AG09319 (cell line): Measurements from ENCODE around the gene ACTMAP.
A peak's percentile ranks its signal among the peaks of the same experiment; 100 is the strongest.

Experiments used
- DNase-seq: peaks from one replicate; pipeline ENCODE4 v3.0.0-alpha.2; 2010; ENCODE audit warnings: low read depth; ENCODE audit errors: extremely low read depth
- CTCF ChIP-seq: IDR thresholded peaks from 2 replicates; pipeline ENCODE4 v1.5.1; 2011; ENCODE audit warnings: low read depth, mild to moderate bottlenecking, inconsistent platforms, low read length, moderate library complexity

The ACTMAP gene

DNA sequence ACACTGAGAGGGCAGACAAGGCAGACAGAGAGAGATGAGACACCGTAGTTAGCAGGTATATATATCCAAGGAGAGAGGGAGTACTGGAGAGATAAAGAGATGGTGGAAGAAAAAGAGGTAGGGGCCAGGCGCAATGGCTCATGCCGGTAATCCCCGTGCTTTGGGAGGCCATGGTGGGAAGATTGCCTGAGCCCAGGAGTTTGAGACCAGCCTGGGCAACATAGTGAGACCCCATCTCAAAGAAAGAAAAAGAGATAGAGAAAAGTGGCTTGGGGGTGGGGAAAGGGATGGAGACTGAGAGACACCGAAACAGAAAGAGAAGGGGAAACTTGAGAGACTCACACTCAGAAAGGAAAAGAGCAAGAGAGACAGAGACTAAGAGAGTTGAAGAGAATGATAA lies 30.3 kb upstream of the ACTMAP start:
- DNase-seq, result no peak
- no peak for TF ChIP-seq CTCF

DNA sequence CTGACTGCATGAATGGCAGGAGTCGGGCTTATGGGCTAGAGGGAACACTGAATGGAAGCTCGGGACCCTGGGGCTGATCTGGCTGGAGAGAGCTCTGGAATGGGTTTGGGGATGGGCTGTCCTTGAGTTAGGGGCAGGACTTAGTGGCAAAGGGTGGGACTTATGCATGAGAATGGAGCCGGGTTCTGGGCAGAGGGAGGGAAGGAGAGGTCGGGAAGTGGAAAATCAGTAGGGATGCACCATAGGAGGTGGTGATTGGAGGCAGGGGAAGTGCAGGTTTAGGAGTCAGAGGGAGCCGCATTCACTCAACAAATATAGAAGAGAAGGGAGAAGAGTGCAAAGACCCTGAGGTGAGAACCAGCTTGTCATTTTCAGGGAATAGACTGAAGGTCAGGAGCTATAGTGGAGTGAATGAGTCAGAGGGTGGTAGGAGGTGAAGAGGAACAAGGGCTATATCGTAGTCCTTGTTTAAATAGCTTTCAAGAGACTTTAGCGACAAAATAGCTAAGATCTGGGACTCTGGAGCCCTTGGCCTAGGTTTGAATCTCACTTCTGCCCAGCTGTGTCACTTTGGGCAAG lies 28.5 kb upstream of the ACTMAP start:
- DNase-seq, result no peak
- no peak for TF ChIP-seq CTCF

DNA sequence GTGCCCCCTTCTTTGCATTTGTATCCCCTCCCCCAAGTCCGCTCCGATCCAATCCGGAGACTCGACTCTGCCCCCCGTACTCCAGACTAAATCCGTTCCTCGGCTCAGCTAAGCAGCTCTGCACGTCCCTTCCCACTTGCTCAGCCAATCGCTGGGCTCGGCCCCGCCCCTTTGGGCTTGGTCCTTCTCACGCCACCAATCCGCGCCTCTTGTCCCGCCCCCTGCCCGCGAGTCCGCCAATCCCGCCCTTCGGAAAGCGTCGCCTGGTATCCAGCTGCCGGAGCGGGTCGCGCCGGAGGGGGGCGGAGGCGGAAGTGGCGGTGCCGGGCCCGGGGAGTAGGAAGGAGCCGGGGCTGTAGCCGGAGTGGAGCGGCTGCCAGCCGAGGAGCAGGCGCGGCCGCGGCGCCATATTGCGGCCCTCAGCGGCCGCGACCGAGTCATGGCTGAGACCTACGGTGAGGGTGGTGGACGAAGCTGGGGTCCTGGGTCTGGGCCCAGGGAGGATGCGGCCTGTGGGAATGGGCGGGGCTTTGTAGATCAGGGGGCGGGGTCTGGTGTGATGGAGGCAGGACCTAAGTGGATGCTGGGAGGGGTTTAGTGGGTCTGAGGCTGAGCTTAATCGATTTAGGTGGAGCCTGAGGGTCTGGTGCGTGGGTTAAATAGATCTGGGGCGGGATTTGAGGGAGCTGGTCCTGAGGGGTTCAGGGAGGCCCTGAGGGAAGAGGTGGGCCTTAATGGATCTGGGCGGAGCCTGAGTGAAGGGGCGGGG lies 27.8 kb upstream of the ACTMAP start, which contains the start of gene RAB4B:
TSS of gene RAB4B (plus strand) at position 311 of the 769 bp plus-strand sequence. CDS start at position 440, 129 bp downstream.
- peak; percentile 99 for DNase-seq
- no peak for TF ChIP-seq CTCF

DNA sequence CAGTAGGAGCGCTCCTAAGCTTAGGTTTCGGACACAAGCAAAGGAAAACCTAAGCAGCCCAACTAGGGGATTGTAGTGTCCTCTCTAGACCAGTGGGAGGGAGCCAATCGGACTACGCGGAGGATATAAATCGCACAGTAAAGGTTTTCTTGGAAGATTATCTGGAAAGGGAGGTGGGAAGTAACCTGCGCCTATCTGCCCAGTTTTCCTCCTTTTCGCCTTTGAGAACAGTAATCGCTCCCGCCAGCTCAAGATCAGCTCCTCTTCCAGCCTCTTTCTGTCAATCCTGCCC lies 27.3 kb upstream of the ACTMAP start:
- no peak for TF ChIP-seq CTCF

DNA sequence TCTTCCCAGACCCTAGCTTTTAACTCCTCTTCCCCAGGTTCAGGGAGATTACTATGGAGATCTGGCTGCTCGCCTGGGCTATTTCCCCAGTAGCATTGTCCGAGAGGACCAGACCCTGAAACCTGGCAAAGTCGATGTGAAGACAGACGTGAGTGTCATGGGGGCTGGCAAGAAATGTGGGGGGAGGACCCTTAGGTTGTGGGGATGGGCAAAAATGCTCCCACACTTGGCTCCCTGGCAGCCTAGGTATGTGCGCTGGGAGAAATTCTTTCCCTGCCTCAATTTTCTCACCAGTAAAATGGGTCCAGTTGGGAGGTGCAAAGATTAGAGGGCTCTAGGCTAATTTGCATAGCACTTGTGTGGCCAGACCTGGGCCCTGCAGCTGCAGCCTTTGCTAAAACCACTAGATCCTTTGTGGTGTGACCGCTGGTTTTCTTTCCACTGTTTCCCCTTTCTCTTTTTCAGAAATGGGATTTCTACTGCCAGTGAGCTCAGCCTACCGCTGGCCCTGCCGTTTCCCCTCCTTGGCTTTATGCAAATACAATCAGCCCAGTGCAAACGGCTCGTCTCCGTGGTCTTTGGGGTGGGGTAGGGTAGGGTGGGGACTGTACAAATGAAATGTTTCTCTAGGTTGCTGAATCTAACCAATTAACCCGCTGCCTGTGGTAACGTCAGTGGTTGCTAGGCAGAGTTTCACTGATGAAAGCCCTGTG lies 26.8 kb upstream of the ACTMAP start:
- DNase-seq, result peak; percentile 80
- TF ChIP-seq CTCF, result no peak

More for the DNA sequence above, 27.3 kb upstream of the ACTMAP start:
- DNase-seq, result no peak

DNA sequence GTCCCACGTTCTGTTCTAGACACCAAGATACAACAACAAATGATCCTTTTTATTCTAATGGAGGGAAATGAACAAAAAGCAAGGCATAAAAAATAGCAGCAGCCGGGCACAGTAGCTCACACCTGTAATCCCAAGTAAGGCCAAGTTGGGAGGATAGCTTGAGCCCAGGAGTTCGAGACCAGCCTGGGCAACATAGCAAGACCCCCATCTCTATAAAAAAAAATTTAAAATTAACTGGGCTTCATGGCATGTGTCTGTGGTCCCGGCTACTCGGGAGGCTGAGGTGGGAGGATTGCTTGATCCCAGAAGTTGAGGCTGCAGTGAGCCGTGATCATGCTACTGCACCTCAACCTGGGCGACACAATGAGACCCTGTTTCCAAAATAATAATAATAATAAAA lies 26.1 kb upstream of the ACTMAP start:
- no peak for TF ChIP-seq CTCF
- DNase-seq, result no peak

DNA sequence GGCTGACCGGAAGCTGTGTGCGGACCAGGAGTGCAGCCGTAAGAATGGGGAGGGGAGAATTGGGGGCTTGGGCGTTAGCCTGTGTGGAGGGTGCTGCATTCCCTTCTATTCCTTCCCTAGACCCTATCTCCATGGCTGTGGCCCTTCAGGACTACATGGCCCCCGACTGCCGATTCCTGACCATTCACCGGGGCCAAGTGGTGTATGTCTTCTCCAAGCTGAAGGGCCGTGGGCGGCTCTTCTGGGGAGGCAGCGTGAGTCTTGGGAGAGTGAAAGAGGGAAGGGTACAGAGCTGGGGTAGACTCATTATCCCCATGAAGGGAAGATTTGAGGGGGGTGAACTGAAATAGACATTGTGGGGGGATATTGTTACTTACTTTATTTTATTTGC lies 25.4 kb upstream of the ACTMAP start:
- no peak for TF ChIP-seq CTCF
- DNase-seq, result no peak
